WTC11 (cell line): ENCODE results near the gene RAC3. TPM values are rescaled to one million over a fixed set of nuclear protein-coding genes. Genes with fewer than 3 reads are reported as not detected.

Experiments used
- ATAC-seq: fragments of 200-7000 bp; cut with Tn5 transposase; 2 replicates; pipeline ENCODE4 v1.10.0; 2021; ENCODE audit warnings: mild to moderate bottlenecking, moderate library complexity
- CTCF ChIA-PET: fragments of 300-600 bp; sonication (Branson Sonifier 250); formaldehyde crosslinking; loops from one replicate; lab custom pipeline; 2021; ENCODE audit warnings: antibody characterized with exemption; lab: Charles Lee
- POLR2A ChIA-PET: fragments of 350-600 bp; sonication (Branson Sonifier 250); formaldehyde crosslinking; loops from one replicate; lab custom pipeline; 2021; ENCODE audit warnings: antibody characterized with exemption; lab: Charles Lee
- DNase-seq: peaks from one replicate; pipeline ENCODE4 v3.0.0; 2021; ENCODE audit warnings: low spot score
- H3K27ac Mint-ChIP-seq: 2 replicates; pipeline ENCODE4 v1.8.0; 2021; ENCODE audit warnings: mixed read lengths
- H3K27me3 Mint-ChIP-seq: 2 replicates; pipeline ENCODE4 v1.8.0; 2021; ENCODE audit warnings: low read depth, mild to moderate bottlenecking, moderate library complexity, mixed read lengths
- H3K36me3 Mint-ChIP-seq: 2 replicates; pipeline ENCODE4 v1.8.0; 2021; ENCODE audit warnings: mixed read lengths
- H3K4me1 Mint-ChIP-seq: 2 replicates; pipeline ENCODE4 v1.8.0; 2022; ENCODE audit warnings: mixed read lengths
- H3K4me3 Mint-ChIP-seq: 2 replicates; pipeline ENCODE4 v1.8.0; 2021; ENCODE audit warnings: mild to moderate bottlenecking, moderate library complexity, mixed read lengths
- H3K9me3 Mint-ChIP-seq: 2 replicates; pipeline ENCODE4 v1.8.0; 2021; ENCODE audit warnings: mixed read lengths
- ATF3 ChIP-seq: sonication (generic); formaldehyde crosslinking; conservative IDR thresholded peaks from 2 replicates; pipeline ENCODE4 v1.8.1; 2022; ENCODE audit warnings: mild to moderate bottlenecking, missing genetic modification reagents
- CREB1 ChIP-seq: sonication (generic); formaldehyde crosslinking; IDR thresholded peaks from 2 replicates; pipeline ENCODE4 v1.8.0; 2023; ENCODE audit warnings: mild to moderate bottlenecking, missing genetic modification reagents
- ELF4 ChIP-seq: sonication (generic); formaldehyde crosslinking; IDR thresholded peaks from 2 replicates; pipeline ENCODE4 v1.8.1; 2022; ENCODE audit warnings: low read depth, mild to moderate bottlenecking, moderate library complexity, missing genetic modification reagents
- EMX1 ChIP-seq: fragments of 250-450 bp; sonication (Bioruptor Pico); IDR thresholded peaks from 2 replicates; pipeline ENCODE4 v1.8.0; 2021; ENCODE audit warnings: mild to moderate bottlenecking
- FOXP4 ChIP-seq: sonication (generic); formaldehyde crosslinking; IDR thresholded peaks from 2 replicates; pipeline ENCODE4 v1.8.0; 2022; ENCODE audit warnings: mild to moderate bottlenecking, missing genetic modification reagents
- IRF2 ChIP-seq: sonication (generic); formaldehyde crosslinking; IDR thresholded peaks from 2 replicates; pipeline ENCODE4 v1.8.0; 2022; ENCODE audit warnings: low read depth, missing genetic modification reagents, borderline replicate concordance
- NFATC4 ChIP-seq: fragments of 250-450 bp; sonication (Bioruptor Pico); IDR thresholded peaks from 2 replicates; pipeline ENCODE4 v1.9.0; 2021; ENCODE audit warnings: mild to moderate bottlenecking
- RORB ChIP-seq: fragments of 250-450 bp; sonication (Bioruptor Pico); IDR thresholded peaks from 2 replicates; pipeline ENCODE4 v1.9.0; 2021; ENCODE audit warnings: mild to moderate bottlenecking
- ZNF416 ChIP-seq: fragments of 250-450 bp; sonication (Bioruptor Pico); IDR thresholded peaks from 2 replicates; pipeline ENCODE4 v1.9.0; 2021; ENCODE audit warnings: mild to moderate bottlenecking, inconsistent platforms
- ZNF671 ChIP-seq: fragments of 250-450 bp; sonication (Bioruptor Pico); IDR thresholded peaks from 2 replicates; pipeline ENCODE4 v1.8.0; 2021; ENCODE audit warnings: mild to moderate bottlenecking
- total RNA-seq: library from RNA; stranded (reverse); gene quantifications from 3 replicates; pipeline ENCODE4 v1.2.3, GENCODE V29; 2021
- TF ChIP-seq, protein P1 (sequence below): sonication (generic); formaldehyde crosslinking; IDR thresholded peaks from 2 replicates; pipeline ENCODE4 v1.8.0; 2022; ENCODE audit warnings: mild to moderate bottlenecking, missing genetic modification reagents
- TF ChIP-seq, protein P2 (sequence below): sonication (generic); formaldehyde crosslinking; IDR thresholded peaks from 2 replicates; pipeline ENCODE4 v1.8.1; 2023; ENCODE audit warnings: mild to moderate bottlenecking, moderate library complexity, missing genetic modification reagents
- TF ChIP-seq, protein P3 (sequence below): sonication (generic); formaldehyde crosslinking; IDR thresholded peaks from 2 replicates; pipeline ENCODE4 v1.8.1; 2023; ENCODE audit warnings: mild to moderate bottlenecking, missing genetic modification reagents, moderate library complexity
- TF ChIP-seq, protein P4 (sequence below): sonication (generic); formaldehyde crosslinking; IDR thresholded peaks from 2 replicates; pipeline ENCODE4 v1.8.1; 2022; ENCODE audit warnings: low read depth, mild to moderate bottlenecking, moderate library complexity, missing genetic modification reagents, borderline replicate concordance
- TF ChIP-seq, protein P5 (sequence below): fragments of 250-450 bp; sonication (Bioruptor Pico); IDR thresholded peaks from 2 replicates; pipeline ENCODE4 v1.8.0; 2021; ENCODE audit warnings: mild to moderate bottlenecking
- TF ChIP-seq, protein P6 (sequence below): fragments of 250-450 bp; sonication (Bioruptor Pico); IDR thresholded peaks from 2 replicates; pipeline ENCODE4 v1.9.0; 2021; ENCODE audit warnings: mild to moderate bottlenecking
- TF ChIP-seq, protein P7 (sequence below): fragments of 200-600 bp; IDR thresholded peaks from 2 replicates; pipeline ENCODE4 v1.8.0; 2022; ENCODE audit warnings: antibody characterized with exemption

RAC3 gene
- total RNA-seq, 1 experiment from 2014 or later, result 163 TPM

DNA sequence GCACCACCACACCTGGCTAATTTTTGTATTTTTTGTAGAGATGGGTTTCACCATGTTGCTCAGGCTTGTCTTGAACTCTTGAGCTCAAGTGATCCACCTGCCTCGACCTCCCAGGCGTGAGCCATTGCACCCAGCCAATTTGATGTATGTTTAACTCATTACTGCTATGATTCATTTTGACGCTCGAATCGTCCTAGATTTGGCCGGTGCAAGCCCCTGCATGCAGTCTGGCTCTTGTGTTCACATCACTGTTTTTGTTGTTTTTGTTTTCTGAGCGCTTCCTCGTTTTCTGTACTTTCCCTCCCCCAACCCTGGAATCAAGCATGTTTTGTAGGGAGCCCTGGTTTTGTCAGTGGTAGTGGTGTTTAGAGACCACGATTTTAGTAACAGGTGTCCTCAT is 42.0 kb downstream of the RAC3 start (continued):
- TF ChIP-seq ELF4 (CRISPR knock-in tag) (no peak), FOXP4 (CRISPR knock-in tag) (no peak), RORB (CRISPR knock-in tag) (no peak), ATF3 (CRISPR knock-in tag) (no peak), IRF2 (CRISPR knock-in tag) (no peak)
- TF ChIP-seq, protein P1, sequence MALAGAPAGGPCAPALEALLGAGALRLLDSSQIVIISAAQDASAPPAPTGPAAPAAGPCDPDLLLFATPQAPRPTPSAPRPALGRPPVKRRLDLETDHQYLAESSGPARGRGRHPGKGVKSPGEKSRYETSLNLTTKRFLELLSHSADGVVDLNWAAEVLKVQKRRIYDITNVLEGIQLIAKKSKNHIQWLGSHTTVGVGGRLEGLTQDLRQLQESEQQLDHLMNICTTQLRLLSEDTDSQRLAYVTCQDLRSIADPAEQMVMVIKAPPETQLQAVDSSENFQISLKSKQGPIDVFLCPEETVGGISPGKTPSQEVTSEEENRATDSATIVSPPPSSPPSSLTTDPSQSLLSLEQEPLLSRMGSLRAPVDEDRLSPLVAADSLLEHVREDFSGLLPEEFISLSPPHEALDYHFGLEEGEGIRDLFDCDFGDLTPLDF (CRISPR knock-in tag), result no peak
- TF ChIP-seq, protein P2, sequence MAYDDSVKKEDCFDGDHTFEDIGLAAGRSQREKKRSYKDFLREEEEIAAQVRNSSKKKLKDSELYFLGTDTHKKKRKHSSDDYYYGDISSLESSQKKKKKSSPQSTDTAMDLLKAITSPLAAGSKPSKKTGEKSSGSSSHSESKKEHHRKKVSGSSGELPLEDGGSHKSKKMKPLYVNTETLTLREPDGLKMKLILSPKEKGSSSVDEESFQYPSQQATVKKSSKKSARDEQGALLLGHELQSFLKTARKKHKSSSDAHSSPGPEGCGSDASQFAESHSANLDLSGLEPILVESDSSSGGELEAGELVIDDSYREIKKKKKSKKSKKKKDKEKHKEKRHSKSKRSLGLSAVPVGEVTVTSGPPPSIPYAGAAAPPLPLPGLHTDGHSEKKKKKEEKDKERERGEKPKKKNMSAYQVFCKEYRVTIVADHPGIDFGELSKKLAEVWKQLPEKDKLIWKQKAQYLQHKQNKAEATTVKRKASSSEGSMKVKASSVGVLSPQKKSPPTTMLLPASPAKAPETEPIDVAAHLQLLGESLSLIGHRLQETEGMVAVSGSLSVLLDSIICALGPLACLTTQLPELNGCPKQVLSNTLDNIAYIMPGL (CRISPR knock-in tag), result no peak
- TF ChIP-seq, protein P3, sequence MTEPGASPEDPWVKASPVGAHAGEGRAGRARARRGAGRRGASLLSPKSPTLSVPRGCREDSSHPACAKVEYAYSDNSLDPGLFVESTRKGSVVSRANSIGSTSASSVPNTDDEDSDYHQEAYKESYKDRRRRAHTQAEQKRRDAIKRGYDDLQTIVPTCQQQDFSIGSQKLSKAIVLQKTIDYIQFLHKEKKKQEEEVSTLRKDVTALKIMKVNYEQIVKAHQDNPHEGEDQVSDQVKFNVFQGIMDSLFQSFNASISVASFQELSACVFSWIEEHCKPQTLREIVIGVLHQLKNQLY, result no peak
- TF ChIP-seq, protein P4, sequence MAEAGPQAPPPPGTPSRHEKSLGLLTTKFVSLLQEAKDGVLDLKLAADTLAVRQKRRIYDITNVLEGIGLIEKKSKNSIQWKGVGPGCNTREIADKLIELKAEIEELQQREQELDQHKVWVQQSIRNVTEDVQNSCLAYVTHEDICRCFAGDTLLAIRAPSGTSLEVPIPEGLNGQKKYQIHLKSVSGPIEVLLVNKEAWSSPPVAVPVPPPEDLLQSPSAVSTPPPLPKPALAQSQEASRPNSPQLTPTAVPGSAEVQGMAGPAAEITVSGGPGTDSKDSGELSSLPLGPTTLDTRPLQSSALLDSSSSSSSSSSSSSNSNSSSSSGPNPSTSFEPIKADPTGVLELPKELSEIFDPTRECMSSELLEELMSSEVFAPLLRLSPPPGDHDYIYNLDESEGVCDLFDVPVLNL (CRISPR knock-in tag), result no peak
- TF ChIP-seq, all 79 proteins: peak for 0

GRCh38 chr17:82076018-82076784 is 44.7 kb downstream of the RAC3 start:
- CTCF ChIA-PET, result interaction anchor here (0.6 to 4.9 kb wide), 6 partner anchors 10 to 46 kb away, joined by 3 to 37 read pairs (median 6); partner anchors contain the start of genes DCXR and RAC3
- H3K9me3 Mint-ChIP-seq, result no peaks in the 10 kb centered on the region
- H3K36me3 Mint-ChIP-seq, result peaks cover 9% of the 10 kb centered on the region
- POLR2A ChIA-PET, result interaction anchor here (0.9 to 1.2 kb wide), 3 partner anchors 22 to 53 kb away, joined by 3 to 5 read pairs (median 4); partner anchors contain the start of genes CENPX, FASN and LRRC45
- TF ChIP-seq ZNF416 (peak; percentile 77; the same call in 1 of the 2 replicates), ZNF671 (CRISPR knock-in tag) (peak; percentile 50; the same call in 1 of the 2 replicates), EMX1 (CRISPR knock-in tag) (peak; percentile 25; the same call in 1 of the 2 replicates), NFATC4 (peak; percentile 35; the same call in 1 of the 2 replicates), CREB1 (CRISPR knock-in tag) (no peak)
- TF ChIP-seq, protein P5, sequence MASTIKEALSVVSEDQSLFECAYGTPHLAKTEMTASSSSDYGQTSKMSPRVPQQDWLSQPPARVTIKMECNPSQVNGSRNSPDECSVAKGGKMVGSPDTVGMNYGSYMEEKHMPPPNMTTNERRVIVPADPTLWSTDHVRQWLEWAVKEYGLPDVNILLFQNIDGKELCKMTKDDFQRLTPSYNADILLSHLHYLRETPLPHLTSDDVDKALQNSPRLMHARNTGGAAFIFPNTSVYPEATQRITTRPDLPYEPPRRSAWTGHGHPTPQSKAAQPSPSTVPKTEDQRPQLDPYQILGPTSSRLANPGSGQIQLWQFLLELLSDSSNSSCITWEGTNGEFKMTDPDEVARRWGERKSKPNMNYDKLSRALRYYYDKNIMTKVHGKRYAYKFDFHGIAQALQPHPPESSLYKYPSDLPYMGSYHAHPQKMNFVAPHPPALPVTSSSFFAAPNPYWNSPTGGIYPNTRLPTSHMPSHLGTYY, result peak; percentile 60
- TF ChIP-seq, protein P6, sequence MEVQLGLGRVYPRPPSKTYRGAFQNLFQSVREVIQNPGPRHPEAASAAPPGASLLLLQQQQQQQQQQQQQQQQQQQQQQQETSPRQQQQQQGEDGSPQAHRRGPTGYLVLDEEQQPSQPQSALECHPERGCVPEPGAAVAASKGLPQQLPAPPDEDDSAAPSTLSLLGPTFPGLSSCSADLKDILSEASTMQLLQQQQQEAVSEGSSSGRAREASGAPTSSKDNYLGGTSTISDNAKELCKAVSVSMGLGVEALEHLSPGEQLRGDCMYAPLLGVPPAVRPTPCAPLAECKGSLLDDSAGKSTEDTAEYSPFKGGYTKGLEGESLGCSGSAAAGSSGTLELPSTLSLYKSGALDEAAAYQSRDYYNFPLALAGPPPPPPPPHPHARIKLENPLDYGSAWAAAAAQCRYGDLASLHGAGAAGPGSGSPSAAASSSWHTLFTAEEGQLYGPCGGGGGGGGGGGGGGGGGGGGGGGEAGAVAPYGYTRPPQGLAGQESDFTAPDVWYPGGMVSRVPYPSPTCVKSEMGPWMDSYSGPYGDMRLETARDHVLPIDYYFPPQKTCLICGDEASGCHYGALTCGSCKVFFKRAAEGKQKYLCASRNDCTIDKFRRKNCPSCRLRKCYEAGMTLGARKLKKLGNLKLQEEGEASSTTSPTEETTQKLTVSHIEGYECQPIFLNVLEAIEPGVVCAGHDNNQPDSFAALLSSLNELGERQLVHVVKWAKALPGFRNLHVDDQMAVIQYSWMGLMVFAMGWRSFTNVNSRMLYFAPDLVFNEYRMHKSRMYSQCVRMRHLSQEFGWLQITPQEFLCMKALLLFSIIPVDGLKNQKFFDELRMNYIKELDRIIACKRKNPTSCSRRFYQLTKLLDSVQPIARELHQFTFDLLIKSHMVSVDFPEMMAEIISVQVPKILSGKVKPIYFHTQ (CRISPR knock-in tag), result 0 out of 2 replicates have a peak, but pooled peaks have one; percentile 21
- TF ChIP-seq, protein P7, sequence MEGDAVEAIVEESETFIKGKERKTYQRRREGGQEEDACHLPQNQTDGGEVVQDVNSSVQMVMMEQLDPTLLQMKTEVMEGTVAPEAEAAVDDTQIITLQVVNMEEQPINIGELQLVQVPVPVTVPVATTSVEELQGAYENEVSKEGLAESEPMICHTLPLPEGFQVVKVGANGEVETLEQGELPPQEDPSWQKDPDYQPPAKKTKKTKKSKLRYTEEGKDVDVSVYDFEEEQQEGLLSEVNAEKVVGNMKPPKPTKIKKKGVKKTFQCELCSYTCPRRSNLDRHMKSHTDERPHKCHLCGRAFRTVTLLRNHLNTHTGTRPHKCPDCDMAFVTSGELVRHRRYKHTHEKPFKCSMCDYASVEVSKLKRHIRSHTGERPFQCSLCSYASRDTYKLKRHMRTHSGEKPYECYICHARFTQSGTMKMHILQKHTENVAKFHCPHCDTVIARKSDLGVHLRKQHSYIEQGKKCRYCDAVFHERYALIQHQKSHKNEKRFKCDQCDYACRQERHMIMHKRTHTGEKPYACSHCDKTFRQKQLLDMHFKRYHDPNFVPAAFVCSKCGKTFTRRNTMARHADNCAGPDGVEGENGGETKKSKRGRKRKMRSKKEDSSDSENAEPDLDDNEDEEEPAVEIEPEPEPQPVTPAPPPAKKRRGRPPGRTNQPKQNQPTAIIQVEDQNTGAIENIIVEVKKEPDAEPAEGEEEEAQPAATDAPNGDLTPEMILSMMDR, result no peak
- H3K27ac Mint-ChIP-seq, result peak overlapping the region; percentile 82
- no peak overlapping the region for H3K4me3 Mint-ChIP-seq
- no peaks in the 10 kb centered on the region for H3K4me1 Mint-ChIP-seq
- ATAC-seq (no peak), DNase-seq (no peak)
- peaks cover 15% of the 10 kb centered on the region for H3K27me3 Mint-ChIP-seq
